ENCODE measurements around the gene NFASC.
A peak's percentile ranks its signal among the peaks of the same experiment; 100 is the strongest.

Gene NFASC

GRCh38 chr1:204870160-204870912, at the start of gene NFASC:
Gene NFASC, plus strand, starts transcription at chr1:204870862. Its CDS starts 73,454 bp downstream, at chr1:204944316.
- no peak for DNase-seq (ENCODE audit: low read depth)

GRCh38 chr1:204821476-204821875, 49.2 kb upstream of the NFASC start:
- no peak for DNase-seq (ENCODE audit: low read depth)

- DNase-seq (ENCODE audit: low read depth) = no peak
Observed at GRCh38 chr1:204821924-204822323, 48.7 kb upstream of the NFASC start.

GRCh38 chr1:204826970-204827369, 43.7 kb upstream of the NFASC start:
- no peak for DNase-seq (ENCODE audit: low read depth)

GRCh38 chr1:204828352-204828850, 42.3 kb upstream of the NFASC start:
- DNase-seq (ENCODE audit: low read depth) = no peak

GRCh38 chr1:204829133-204829825, 41.4 kb upstream of the NFASC start:
- no peak for DNase-seq (ENCODE audit: low read depth)

GRCh38 chr1:204830747-204831146, 39.9 kb upstream of the NFASC start:
- DNase-seq (ENCODE audit: low read depth) = no peak

- DNase-seq (ENCODE audit: low read depth) = no peak
Observed at GRCh38 chr1:204831186-204831585, 39.5 kb upstream of the NFASC start.

GRCh38 chr1:204834336-204834735, 36.3 kb upstream of the NFASC start:
- DNase-seq (ENCODE audit: low read depth) = no peak

- no peak for DNase-seq (ENCODE audit: low read depth)
Observed at GRCh38 chr1:204834752-204835151, 35.9 kb upstream of the NFASC start.

- no peak for DNase-seq (ENCODE audit: low read depth)
Observed at GRCh38 chr1:204835737-204836136, 34.9 kb upstream of the NFASC start.

- no peak for DNase-seq (ENCODE audit: low read depth)
Observed at GRCh38 chr1:204836856-204837255, 33.8 kb upstream of the NFASC start.

GRCh38 chr1:204837440-204838084, 33.1 kb upstream of the NFASC start:
- peak; percentile 2 for DNase-seq (ENCODE audit: low read depth)

- no peak for DNase-seq (ENCODE audit: low read depth)
Observed at GRCh38 chr1:204841316-204841715, 29.3 kb upstream of the NFASC start.

GRCh38 chr1:204841798-204842197, 28.9 kb upstream of the NFASC start:
- no peak for DNase-seq (ENCODE audit: low read depth)

GRCh38 chr1:204842369-204842768, 28.3 kb upstream of the NFASC start:
- DNase-seq (ENCODE audit: low read depth) = no peak

GRCh38 chr1:204842892-204843291, 27.8 kb upstream of the NFASC start:
- no peak for DNase-seq (ENCODE audit: low read depth)

GRCh38 chr1:204846546-204846945, 24.1 kb upstream of the NFASC start:
- DNase-seq (ENCODE audit: low read depth) = no peak

GRCh38 chr1:204848579-204848978, 22.1 kb upstream of the NFASC start:
- no peak for DNase-seq (ENCODE audit: low read depth)

GRCh38 chr1:204852854-204853253, 17.8 kb upstream of the NFASC start:
- DNase-seq (ENCODE audit: low read depth) = no peak

GRCh38 chr1:204853436-204853835, 17.2 kb upstream of the NFASC start:
- DNase-seq (ENCODE audit: low read depth) = no peak

- DNase-seq (ENCODE audit: low read depth) = no peak
Observed at GRCh38 chr1:204854286-204854685, 16.4 kb upstream of the NFASC start.

- no peak for DNase-seq (ENCODE audit: low read depth)
Observed at GRCh38 chr1:204858363-204858821, 12.3 kb upstream of the NFASC start.

Measured in stimulated activated CD8-positive, alpha-beta memory T cell treated with anti-CD3 and anti-CD28 coated beads, Interleukin-12 subunit alpha, Interleukin-12 subunit beta, amount 100 ng/mL, for 1 hour (primary cell).